Measurements from ENCODE around the gene ALDH8A1.

ALDH8A1 gene

DNA sequence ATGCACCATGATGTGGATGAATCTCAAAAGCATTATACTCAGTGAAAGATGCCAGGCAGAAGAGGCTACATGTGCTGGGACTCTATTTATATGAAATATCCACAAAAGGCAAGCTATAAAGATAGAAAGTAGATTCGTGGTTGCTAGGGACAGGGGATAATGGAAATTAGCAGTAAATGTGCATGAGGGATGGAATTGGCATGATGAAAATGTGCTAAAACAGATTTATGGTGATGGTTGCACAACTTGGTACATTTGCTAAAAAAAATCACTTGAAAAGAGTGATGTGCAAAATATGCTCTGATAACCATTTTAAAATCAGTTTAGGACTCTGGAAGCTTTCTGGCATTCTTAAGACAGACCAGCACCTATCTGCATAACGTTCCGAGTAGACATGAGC is 61.6 kb downstream of the ALDH8A1 start:
- TF ChIP-seq POLR2A (IDR thresholded peaks at IDR 0.05; ENCODE audit: low read length) (no peak), GATA1 (IDR thresholded peaks at IDR 0.05; ENCODE audit: low read depth, low read length) (no peak)
- no peak for DNase-seq

DNA sequence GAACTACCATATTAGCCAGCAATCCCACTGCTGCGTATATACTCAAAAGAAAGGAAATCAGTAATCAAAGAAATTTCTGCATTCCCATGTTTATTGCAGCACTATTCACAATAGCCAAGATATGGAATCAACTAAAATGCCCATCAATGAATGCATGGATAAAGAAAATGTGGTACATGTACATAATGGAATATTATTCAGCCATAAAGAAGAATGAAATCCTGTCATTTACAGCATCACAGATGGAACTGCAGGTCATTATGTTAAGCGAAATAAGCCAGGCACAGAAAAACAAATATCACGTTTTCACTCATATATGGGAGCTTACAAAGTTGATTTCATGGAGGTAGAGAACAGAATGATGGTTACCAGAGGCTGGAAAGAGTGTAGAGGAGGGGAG is 65.1 kb downstream of the ALDH8A1 start:
- TF ChIP-seq GATA1 (IDR thresholded peaks at IDR 0.05; ENCODE audit: low read depth, low read length) (no peak), POLR2A (IDR thresholded peaks at IDR 0.05; ENCODE audit: low read length) (no peak)
- no peak for DNase-seq

DNA sequence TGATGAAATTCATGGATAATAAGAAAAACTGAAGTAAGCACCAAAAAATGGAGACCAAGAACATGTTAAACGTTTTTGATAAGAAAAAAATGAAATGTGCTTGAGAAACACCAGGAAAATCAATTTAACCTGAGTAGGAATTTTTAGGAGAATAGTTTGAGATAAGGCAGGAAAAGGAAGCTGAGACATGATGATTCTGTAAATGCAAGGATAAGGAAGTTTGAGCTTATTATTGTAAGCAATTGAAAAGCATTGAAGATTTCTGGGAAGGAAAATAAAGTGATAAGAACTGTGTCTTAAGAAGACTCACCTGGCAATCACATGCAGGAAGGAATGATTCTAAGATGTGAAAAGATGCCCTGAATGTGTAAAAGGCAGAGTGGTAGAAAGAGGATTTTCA is 66.6 kb downstream of the ALDH8A1 start:
- TF ChIP-seq GATA1 (IDR thresholded peaks at IDR 0.05; ENCODE audit: low read depth, low read length) (no peak), POLR2A (IDR thresholded peaks at IDR 0.05; ENCODE audit: low read length) (no peak)
- DNase-seq = no peak

DNA sequence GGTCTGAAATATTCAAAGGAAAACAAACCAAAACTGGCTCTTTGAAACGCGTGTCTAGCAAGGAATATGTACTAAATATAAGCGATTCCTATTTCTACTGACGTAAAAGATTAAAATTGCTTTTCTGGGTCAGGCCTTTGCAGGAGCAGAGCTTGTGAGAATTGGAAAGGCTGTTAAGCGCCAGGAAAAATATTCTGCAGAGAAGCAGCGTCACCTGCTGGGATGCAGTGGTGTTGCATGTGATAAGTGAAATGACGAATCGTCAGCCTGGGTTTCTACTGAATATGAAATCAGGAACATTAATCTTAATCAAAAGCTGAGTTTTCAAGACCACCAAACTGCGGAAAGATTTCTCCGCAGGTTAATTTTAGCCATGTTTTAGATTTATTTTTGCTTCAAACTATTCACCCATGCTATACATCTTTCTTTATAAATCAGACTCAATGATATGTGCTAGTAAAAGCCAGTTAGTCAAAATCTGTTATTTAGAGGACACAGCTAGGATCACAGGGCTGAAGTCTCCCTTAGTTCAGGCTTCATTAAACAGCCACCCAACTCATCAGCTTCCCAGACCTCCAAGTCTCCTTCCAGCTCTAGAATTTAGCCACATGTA is 67.4 kb downstream of the ALDH8A1 start:
- DNase-seq = peak; percentile 57 to 75
- TF ChIP-seq GATA1 (IDR thresholded peaks at IDR 0.05; ENCODE audit: low read depth, low read length) = no peak
- TF ChIP-seq POLR2A (IDR thresholded peaks at IDR 0.05; ENCODE audit: low read length) = no peak

DNA sequence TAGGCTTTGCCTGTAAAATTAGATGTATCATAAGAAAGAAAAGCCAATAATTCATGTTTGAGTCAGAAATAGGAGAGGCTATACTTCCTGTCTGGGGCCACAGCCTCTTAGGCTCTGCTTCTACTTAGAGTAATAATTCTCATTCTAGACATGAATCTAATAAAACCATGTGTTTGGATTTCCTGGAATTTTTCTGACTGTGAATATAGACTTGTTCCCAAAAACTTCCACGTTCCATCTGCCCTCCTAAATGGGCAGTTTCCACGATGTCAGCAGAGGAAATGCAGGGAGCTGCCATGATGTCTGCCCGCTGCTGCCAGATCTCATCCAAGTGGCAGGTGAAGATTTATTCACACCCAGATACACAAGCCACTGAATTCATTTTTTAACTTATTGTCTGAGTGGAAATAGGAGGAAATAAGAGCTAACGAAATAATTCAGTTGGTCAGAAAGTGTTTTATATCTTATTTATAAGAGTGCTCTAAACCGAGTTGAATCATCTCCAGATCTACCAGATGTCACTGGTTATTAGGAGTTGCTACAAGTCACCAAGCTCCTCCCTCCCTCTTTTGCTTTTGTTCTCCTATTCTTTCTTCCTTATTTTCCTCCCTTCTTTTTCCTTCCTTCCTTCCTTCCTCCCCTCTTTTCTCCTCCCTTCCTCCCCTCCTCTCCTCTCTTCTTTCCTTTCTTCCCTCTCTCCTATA is 69.3 kb downstream of the ALDH8A1 start:
- TF ChIP-seq GATA1 (IDR thresholded peaks at IDR 0.05; ENCODE audit: low read depth, low read length) = no peak
- no peak for TF ChIP-seq POLR2A (IDR thresholded peaks at IDR 0.05; ENCODE audit: low read length)
- no peak for DNase-seq

DNA sequence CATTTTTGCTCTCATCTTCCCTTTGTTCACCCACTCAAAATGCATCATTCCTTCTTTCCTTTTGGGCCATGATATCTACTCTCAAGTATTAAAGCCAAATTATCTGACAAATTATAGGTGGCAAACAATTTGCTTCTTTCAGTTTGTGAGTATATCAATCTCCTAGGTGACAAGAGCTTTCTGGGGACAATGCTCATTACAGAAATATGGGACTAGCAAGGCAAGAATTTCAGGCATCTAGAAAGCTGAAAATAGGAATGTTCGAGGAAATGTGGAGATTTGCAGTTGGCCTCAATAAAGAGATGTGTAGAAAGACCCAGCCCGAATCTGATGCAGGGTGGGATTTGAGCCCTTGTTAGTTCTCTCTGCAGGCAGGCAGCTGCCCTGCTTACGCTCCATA is 71.8 kb downstream of the ALDH8A1 start:
- DNase-seq = no peak
- TF ChIP-seq GATA1 (IDR thresholded peaks at IDR 0.05; ENCODE audit: low read depth, low read length) (no peak), POLR2A (IDR thresholded peaks at IDR 0.05; ENCODE audit: low read length) (no peak)

DNA sequence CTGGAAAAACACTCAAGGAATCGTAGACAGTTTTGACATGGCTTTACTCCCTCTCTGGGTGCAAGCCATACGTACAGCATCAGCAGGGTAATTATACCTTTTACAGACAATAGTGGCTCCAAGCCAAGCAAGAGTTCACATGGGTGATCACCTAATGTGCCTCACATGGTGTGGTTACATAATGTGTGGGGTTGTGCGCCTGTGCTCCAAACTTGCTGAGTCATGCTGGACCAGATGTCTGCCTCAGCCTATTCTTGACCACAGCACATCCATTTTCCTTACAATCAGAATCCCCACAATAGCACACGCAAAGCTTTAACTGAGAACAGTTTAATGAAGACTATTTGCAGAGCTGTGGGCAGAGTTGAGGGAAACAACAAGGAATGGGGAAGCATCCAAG is 74.5 kb downstream of the ALDH8A1 start:
- no peak for TF ChIP-seq GATA1 (IDR thresholded peaks at IDR 0.05; ENCODE audit: low read depth, low read length)
- no peak for TF ChIP-seq POLR2A (IDR thresholded peaks at IDR 0.05; ENCODE audit: low read length)
- peak; percentile 15 to 22 for DNase-seq

DNA sequence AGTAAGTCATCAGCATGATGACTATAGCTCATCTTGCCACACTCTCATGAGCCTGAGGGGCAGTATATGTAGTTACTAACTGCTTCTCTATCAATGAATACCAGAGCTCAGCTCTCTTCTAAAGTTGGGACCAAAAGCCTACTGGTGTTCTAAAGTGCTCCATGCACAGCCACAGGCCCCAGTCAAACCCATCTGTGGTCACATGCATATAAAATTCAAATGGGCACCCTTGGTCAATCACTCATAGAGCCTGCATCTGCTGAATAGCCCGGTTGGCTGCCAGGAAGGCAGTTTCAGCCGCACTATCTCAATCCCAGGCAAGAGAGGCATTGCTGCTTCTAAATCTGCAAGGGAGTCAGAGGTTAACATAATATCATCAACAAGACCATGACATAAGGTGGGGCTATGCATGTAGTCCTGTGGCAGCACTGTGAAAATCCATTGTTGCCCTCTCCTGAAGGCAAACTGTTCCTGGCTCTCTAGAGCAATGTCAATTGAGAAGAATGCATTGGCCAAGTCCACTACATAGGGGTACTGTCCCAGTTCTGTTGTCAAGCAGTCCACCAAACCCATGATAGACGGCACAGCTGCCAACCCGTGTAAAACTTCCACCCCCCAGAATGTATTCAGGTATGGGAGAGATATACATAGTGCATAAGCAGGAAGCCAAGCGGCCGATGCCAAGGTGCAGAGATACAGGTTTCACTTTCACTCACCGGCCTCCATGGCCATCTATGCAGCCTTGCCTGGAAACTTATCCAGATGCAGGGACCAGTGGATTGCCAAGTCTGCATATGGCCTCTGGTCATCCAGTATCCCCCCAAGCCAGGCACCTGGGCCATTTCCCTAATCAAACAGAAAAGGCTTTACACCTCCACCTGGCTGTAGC is 76.2 kb downstream of the ALDH8A1 start:
- no peak for TF ChIP-seq POLR2A (IDR thresholded peaks at IDR 0.05; ENCODE audit: low read length)
- no peak for TF ChIP-seq GATA1 (IDR thresholded peaks at IDR 0.05; ENCODE audit: low read depth, low read length)
- DNase-seq = no peak

DNA sequence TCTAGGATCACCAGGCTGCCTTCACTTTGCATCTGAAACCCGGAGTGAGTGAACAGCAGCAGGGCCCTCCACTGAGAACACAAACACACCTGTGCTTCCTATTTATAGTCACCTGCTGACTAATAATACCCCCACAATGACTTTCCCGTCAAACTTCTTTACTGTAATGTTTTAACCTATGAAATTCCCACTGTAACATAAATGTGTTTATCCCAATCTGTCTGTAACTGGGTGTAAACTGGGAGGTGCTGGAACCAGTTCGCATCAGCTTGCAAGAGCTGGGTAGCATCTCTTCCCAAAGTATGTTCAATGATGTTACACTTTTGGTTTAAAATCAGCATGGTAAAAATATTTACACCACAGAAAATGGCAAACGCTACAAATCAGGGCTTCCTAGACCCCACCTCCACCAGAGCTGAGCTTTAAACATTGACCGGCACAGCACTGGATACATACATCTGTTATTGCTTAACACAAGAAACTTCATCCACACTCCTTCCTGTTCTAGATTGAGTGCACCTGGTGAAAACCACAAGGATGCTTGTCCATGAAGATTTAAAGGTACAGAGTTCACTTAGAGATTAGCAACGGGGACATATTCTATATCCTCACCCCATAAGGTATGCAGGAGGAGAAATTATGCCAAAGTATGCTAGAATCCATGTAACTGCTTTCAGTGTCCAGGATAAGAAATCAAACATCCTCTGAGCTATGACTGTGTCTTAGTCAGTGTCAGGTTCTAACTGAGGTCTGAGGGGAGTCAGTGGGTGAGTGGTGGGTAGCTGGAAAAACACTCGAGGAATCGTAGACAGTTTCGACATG is 79.0 kb downstream of the ALDH8A1 start:
- TF ChIP-seq GATA1 (IDR thresholded peaks at IDR 0.05; ENCODE audit: low read depth, low read length) (no peak), POLR2A (IDR thresholded peaks at IDR 0.05; ENCODE audit: low read length) (no peak)
- no peak for DNase-seq

DNA sequence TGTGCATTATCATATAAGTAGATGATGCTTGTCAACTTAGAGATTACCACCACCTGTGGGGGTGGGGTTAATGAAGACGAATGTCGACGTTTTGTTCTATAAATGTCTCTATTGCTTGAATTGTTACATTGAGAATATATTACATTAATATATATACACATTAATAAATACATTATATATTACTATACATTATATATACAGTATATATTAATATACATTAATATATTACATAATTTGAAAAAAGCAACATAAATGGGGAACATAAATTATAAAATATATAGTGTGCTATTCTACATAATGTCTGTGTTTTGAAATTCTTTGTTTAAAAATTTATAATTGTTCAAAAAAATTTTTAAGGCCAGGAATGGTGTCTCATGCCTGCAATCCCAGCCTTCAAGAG is 81.1 kb downstream of the ALDH8A1 start:
- no peak for DNase-seq

More for the DNA sequence above, 81.1 kb downstream of the ALDH8A1 start:
- TF ChIP-seq GATA1 (IDR thresholded peaks at IDR 0.05; ENCODE audit: low read depth, low read length) = no peak
- TF ChIP-seq POLR2A (IDR thresholded peaks at IDR 0.05; ENCODE audit: low read length) = no peak

All from erythroblast (primary cell).